Measurements from ENCODE around the gene CHST10. TPM values are rescaled to one million over a fixed set of nuclear protein-coding genes. Genes with fewer than 3 reads are reported as not detected.
"Not testable (repeated sequence)": the region's sequence is repeated elsewhere in the genome, so short reads cannot be mapped to it uniquely, and the experiment has no call there.

Gene CHST10
- total RNA-seq, 1 donor from 2014 or later, result 25.8 TPM

DNA sequence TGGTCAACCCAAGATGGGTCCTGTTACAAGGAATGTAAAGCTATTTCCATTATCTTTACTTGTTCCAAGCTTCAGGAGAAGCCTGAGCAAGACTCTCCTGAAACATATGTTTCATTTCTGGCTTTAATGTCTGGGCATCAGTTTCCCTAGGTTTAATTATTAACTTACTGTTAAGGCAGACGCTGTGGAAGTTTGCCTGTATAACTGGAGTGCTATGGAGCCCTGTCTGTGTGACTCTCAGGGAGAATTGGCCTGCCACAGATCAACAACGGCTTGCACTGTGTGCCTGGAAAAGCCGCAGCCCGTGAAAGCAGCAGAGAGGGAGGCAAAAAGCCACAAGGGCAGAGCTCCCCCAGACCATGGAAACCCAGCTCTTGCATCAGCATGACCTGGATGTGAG is 73.0 kb downstream of the CHST10 start:
- Mint-ChIP-seq H3K36me3 (no peaks in the 10 kb centered on the region), H3K4me3 (no peak overlapping the region), H3K9me3 (peaks cover 19% of the 10 kb centered on the region), H3K4me1 (no peaks in the 10 kb centered on the region), H3K27me3 (ENCODE audit: low read depth) (peaks cover 9% of the 10 kb centered on the region), H3K27ac (no peak overlapping the region)
- DNase-seq (ENCODE audit: low spot score in 2 of 2, unreplicated experiment in 2 of 2), result no peak
- TF ChIP-seq, protein P1, sequence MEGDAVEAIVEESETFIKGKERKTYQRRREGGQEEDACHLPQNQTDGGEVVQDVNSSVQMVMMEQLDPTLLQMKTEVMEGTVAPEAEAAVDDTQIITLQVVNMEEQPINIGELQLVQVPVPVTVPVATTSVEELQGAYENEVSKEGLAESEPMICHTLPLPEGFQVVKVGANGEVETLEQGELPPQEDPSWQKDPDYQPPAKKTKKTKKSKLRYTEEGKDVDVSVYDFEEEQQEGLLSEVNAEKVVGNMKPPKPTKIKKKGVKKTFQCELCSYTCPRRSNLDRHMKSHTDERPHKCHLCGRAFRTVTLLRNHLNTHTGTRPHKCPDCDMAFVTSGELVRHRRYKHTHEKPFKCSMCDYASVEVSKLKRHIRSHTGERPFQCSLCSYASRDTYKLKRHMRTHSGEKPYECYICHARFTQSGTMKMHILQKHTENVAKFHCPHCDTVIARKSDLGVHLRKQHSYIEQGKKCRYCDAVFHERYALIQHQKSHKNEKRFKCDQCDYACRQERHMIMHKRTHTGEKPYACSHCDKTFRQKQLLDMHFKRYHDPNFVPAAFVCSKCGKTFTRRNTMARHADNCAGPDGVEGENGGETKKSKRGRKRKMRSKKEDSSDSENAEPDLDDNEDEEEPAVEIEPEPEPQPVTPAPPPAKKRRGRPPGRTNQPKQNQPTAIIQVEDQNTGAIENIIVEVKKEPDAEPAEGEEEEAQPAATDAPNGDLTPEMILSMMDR (IDR thresholded peaks at IDR 0.05; ENCODE audit: unreplicated experiment), result no peak

DNA sequence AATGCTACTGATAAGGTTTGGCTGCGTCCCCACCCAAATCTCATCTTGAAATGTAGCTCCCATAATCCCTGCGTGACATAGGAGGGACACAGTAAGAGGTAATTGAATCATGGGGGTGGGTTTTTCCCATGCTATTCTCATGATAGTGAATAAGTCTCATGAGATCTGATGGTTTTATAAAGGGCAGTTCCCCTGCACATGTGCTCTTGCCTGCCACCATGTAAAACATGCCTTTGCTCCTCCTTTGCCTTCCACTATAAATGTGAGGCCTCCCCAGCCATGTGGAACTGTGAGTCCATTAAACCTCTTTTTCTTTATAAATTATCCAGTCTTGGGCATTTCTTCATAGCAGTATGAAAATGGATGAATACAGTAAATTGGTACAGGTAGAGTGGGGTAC is 75.0 kb downstream of the CHST10 start:
- H3K4me1 Mint-ChIP-seq; H3K27me3 Mint-ChIP-seq (ENCODE audit: low read depth); DNase-seq (ENCODE audit: low spot score in 2 of 2, unreplicated experiment in 2 of 2): not testable (repeated sequence)

More for the DNA sequence above, 75.0 kb downstream of the CHST10 start:
- not testable (repeated sequence) for H3K36me3 Mint-ChIP-seq, H3K4me3 Mint-ChIP-seq, H3K27ac Mint-ChIP-seq
- peaks cover 19% of the 10 kb centered on the region for H3K9me3 Mint-ChIP-seq

Other genes starting within 250 kb of the CHST10 start
- 13.4 to 14.6 TPM (median 13.7 TPM) in 3 replicates for gene LONRF2, start 95.2 kb downstream of the CHST10 start, total RNA-seq
- not detected in 3 replicates for gene NMS, start 52.8 kb upstream of the CHST10 start, total RNA-seq
- 20.6 to 24.7 TPM (median 21.7 TPM) in 3 replicates for gene PDCL3, start 145.3 kb upstream of the CHST10 start, total RNA-seq

Data from mesothelial cell of epicardium (in vitro differentiated cells).